Activated CD4-positive, alpha-beta T cell treated with anti-CD3 and anti-CD28 coated beads, Interleukin-10, Interleukin-2, amounts not matched to agents 100 ng/mL and 50 ng/mL, durations not matched to agents 16 hours and 8 hours (primary cell): ENCODE data around the gene DENND4A.
"Not testable (repeated sequence)": the region's sequence is repeated elsewhere in the genome, so short reads cannot be mapped to it uniquely, and the experiment has no call there.

ENCODE experiments used
- DNase-seq: peaks from one replicate; pipeline ENCODE4 v3.0.0-alpha.2; 2020

The DENND4A gene

GRCh38 chr15:65629548-65629947 lies 162.5 kb downstream of the DENND4A start:
- DNase-seq, result no peak

- no peak for DNase-seq
These were observed 165.2 kb downstream of the DENND4A start for GRCh38 chr15:65626856-65627255.

GRCh38 chr15:65623103-65623502 lies 169.0 kb downstream of the DENND4A start:
- DNase-seq, result no peak

- DNase-seq, result no peak
These were observed 170.5 kb downstream of the DENND4A start, which contains the start of gene SLC24A1 for GRCh38 chr15:65621638-65622037. TSS of gene SLC24A1 (plus strand) at chr15:65621938. CDS start at chr15:65624081, 2,143 bp downstream.

GRCh38 chr15:65620833-65621232 lies 171.3 kb downstream of the DENND4A start:
- no peak for DNase-seq

GRCh38 chr15:65619626-65620290 lies 172.3 kb downstream of the DENND4A start:
- DNase-seq, result no peak

GRCh38 chr15:65618560-65619109 lies 173.5 kb downstream of the DENND4A start:
- DNase-seq, result no peak

- DNase-seq, result not testable (repeated sequence)
These were observed 176.2 kb downstream of the DENND4A start for GRCh38 chr15:65615887-65616286.

GRCh38 chr15:65612949-65613744 lies 178.9 kb downstream of the DENND4A start:
- no peak for DNase-seq

- DNase-seq, result peak; percentile 27
These were observed 179.5 kb downstream of the DENND4A start for GRCh38 chr15:65612616-65612946.

- no peak for DNase-seq
These were observed 180.0 kb downstream of the DENND4A start for GRCh38 chr15:65611888-65612615.

- peak; percentile 97 for DNase-seq
These were observed 181.0 kb downstream of the DENND4A start, which contains the start of gene INTS14 for GRCh38 chr15:65610871-65611718. TSS of gene INTS14 (minus strand) at chr15:65611131. CDS start at chr15:65607380, 3,751 bp downstream.
